HepG2 (cell line): ENCODE results near the gene FBXW4. TPM values are rescaled to one million over a fixed set of nuclear protein-coding genes. Genes with fewer than 3 reads are reported as not detected.

Source experiments
- ATAC-seq: fragments of 200-7000 bp; cut with Tn5 transposase; 3 replicates; pipeline ENCODE4 v1.9.1; 2020; ENCODE audit warnings: mild to moderate bottlenecking, moderate library complexity
- BruUV-seq: library from RNA; stranded (reverse); fragments of 400-500 nt; replicated peaks from 2 replicates; lab custom pipeline; 2021; lab: Mats Ljungman, UMichigan
- CTCF ChIA-PET: fragments of 300-600 bp; formaldehyde crosslinking; extraction: SDS; loops from one replicate; lab custom pipeline; 2021; ENCODE audit warnings: low total read pairs, inconsistent platforms, low intra/inter-chr PET ratio; lab: Yijun Ruan, JAX
- POLR2A ChIA-PET: fragments of 350-600 bp; sonication (Branson Sonifier 250); formaldehyde crosslinking; loops from one replicate; lab custom pipeline; 2020; ENCODE audit warnings: antibody characterized with exemption, inconsistent platforms; lab: Yijun Ruan, JAX
- DNase-seq: peaks from one replicate; pipeline ENCODE4 v3.0.0-alpha.2; 2015; ENCODE audit warnings: low spot score
- FAIRE-seq: peaks from 3 replicates; lab custom pipeline; 2011; peaks lifted over from hg19 to GRCh38; lab: Jason Lieb, UNC
- H2AFZ ChIP-seq: one replicate; pipeline ENCODE4 v1.6.1; 2011; ENCODE audit warnings: low read length, inconsistent platforms
- H3K27ac ChIP-seq: fragments of 300-600 bp; 3 replicates; pipeline ENCODE4 v1.8.0; 2011; ENCODE audit warnings: mixed run types, mild to moderate bottlenecking, mixed read lengths, low read length, inconsistent platforms; ENCODE audit not compliant: insufficient read depth; ENCODE audit errors: extremely low read length
- H3K27me3 ChIP-seq, 2 experiments: fragments of 200-600 bp in 1 of 2; 2 replicates in 1 of 2; 3 replicates in 1 of 2; pipeline versions ENCODE4 v1.6.0 to v1.8.0; 2011; ENCODE audit warnings: low read length in 2 of 2, mild to moderate bottlenecking in 2 of 2, moderate library complexity in 2 of 2, inconsistent platforms in 1 of 2; ENCODE audit not compliant: insufficient read depth in 2 of 2, control insufficient read depth in 1 of 2
- H3K36me3 ChIP-seq, 2 experiments: fragments of 200-600 bp in 1 of 2; replicated peaks in 1 of 2; 2 replicates in 1 of 2; 3 replicates in 1 of 2; pipeline versions ENCODE4 v1.5.1 to v1.8.0; 2011; ENCODE audit warnings: low read length in 2 of 2, inconsistent platforms in 1 of 2; ENCODE audit not compliant: insufficient read depth in 2 of 2, control insufficient read depth in 1 of 2
- H3K4me1 ChIP-seq: 2 replicates; pipeline ENCODE4 v1.5.1; 2012; ENCODE audit warnings: low read length, inconsistent platforms; ENCODE audit not compliant: insufficient read depth
- H3K4me2 ChIP-seq: 2 replicates; pipeline ENCODE4 v1.6.0; 2011; ENCODE audit warnings: low read depth, low read length, inconsistent platforms
- H3K4me3 ChIP-seq, 3 experiments: fragments of 200-600 bp in 1 of 3; sonication (generic), shearing (Covaris generic) in 1 of 3; replicated peaks in 1 of 3; 2 replicates each; pipeline ENCODE4 v1.5.1; 2011 to 2016; ENCODE audit warnings: low read length in 3 of 3, inconsistent platforms in 2 of 3, low read depth in 2 of 3, mild to moderate bottlenecking in 2 of 3, control low read depth in 1 of 3, mixed read lengths in 1 of 3; ENCODE audit not compliant: insufficient read depth in 1 of 3
- H3K79me2 ChIP-seq: one replicate; pipeline ENCODE4 v1.6.1; 2011; ENCODE audit warnings: low read length, inconsistent platforms; ENCODE audit not compliant: insufficient read depth
- H3K9ac ChIP-seq: 2 replicates; pipeline ENCODE4 v1.6.0; 2011; ENCODE audit warnings: mild to moderate bottlenecking, low read depth, low read length, inconsistent platforms; ENCODE audit not compliant: insufficient read depth
- H3K9me3 ChIP-seq: 2 replicates; pipeline ENCODE4 v1.5.1; 2012; ENCODE audit warnings: mild to moderate bottlenecking, low read length
- H4K20me1 ChIP-seq: 2 replicates; pipeline ENCODE4 v1.6.0; 2011; ENCODE audit warnings: inconsistent platforms, mild to moderate bottlenecking, low read length, moderate library complexity; ENCODE audit not compliant: insufficient read depth
- GABPB1 ChIP-seq: IDR thresholded peaks from 2 replicates; pipeline ENCODE4 v1.6.1; 2016; ENCODE audit warnings: mild to moderate bottlenecking, missing genetic modification reagents, moderate library complexity, missing compliant biosample characterization
- HOXA9 ChIP-seq: sonication (generic); formaldehyde crosslinking; IDR thresholded peaks from 2 replicates; pipeline ENCODE4 v1.8.1; 2022; ENCODE audit warnings: missing genetic modification reagents, mild to moderate bottlenecking, moderate library complexity, borderline replicate concordance
- NKX3-1 ChIP-seq: sonication (generic); formaldehyde crosslinking; IDR thresholded peaks from 2 replicates; pipeline ENCODE4 v1.5.0; 2020; ENCODE audit warnings: missing genetic modification reagents
- RAD21 ChIP-seq: fragments of 450-650 bp; formaldehyde crosslinking; IDR thresholded peaks from 2 replicates; pipeline ENCODE4 v1.5.0; 2020; ENCODE audit warnings: mild to moderate bottlenecking
- TOE1 ChIP-seq: sonication (generic); formaldehyde crosslinking; IDR thresholded peaks from 2 replicates; pipeline ENCODE4 v1.4.0; 2020; ENCODE audit warnings: mild to moderate bottlenecking, missing genetic modification reagents
- ZFAT ChIP-seq: sonication (generic); formaldehyde crosslinking; conservative IDR thresholded peaks from 2 replicates; pipeline ENCODE4 v1.8.1; 2023; ENCODE audit warnings: missing genetic modification reagents, inconsistent platforms
- ZFP90 ChIP-seq: sonication (generic); formaldehyde crosslinking; IDR thresholded peaks from 2 replicates; pipeline ENCODE4 v1.8.0; 2022; ENCODE audit warnings: missing genetic modification reagents, mild to moderate bottlenecking, inconsistent platforms, borderline replicate concordance
- ZNF142 ChIP-seq: sonication (generic); formaldehyde crosslinking; IDR thresholded peaks from 2 replicates; pipeline ENCODE4 v1.4.0; 2020; ENCODE audit warnings: missing genetic modification reagents
- ZNF501 ChIP-seq: sonication (generic); formaldehyde crosslinking; IDR thresholded peaks from 2 replicates; pipeline ENCODE4 v1.5.1; 2020; ENCODE audit warnings: mild to moderate bottlenecking, moderate library complexity, missing genetic modification reagents
- ZNF749 ChIP-seq: sonication (generic); formaldehyde crosslinking; IDR thresholded peaks from 2 replicates; pipeline ENCODE4 v1.8.0; 2022; ENCODE audit warnings: mild to moderate bottlenecking, missing genetic modification reagents, moderate library complexity, borderline replicate concordance
- WGBS: methylation state at CpG from one replicate; pipeline ENCODE4 v1.1.6; 2017; ENCODE audit warnings: low lambda C conversion rate; 5-methylcytosine and 5-hydroxymethylcytosine counted together
- in situ Hi-C: cut with HindIII; loops from 2 replicates; pipeline ENCODE4 v1.10.0; 2017; ENCODE audit warnings: low pct_unique_long_range_greater_than_20kb; ENCODE audit not compliant: extremely low pct_ligation_motif_present
- intact Hi-C: fragments of 100-400 bp; cut with micrococcal nuclease; formaldehyde crosslinking; loops from one replicate; pipeline ENCODE4 v1.10.0; 2022; ENCODE audit not compliant: unreplicated experiment
- polyA plus RNA-seq, 8 experiments: library from polyadenylated mRNA; depleted of rRNA in 3 of 8; stranded (reverse) in 7 of 8; unstranded in 1 of 8; fragments of >200 nt; fragmentation: Illumina TruSeq in 4 of 8; extraction: Trizol in 4 of 8; gene quantifications; 2 replicates each; pipeline versions ENCODE4 v1.2.1 to v1.2.3, GENCODE V29; 2011 to 2016; ENCODE audit warnings: low read depth in 4 of 8, missing spikeins in 1 of 8, mixed read lengths in 1 of 8; ENCODE audit not compliant: insufficient read depth in 1 of 8
- total RNA-seq, 5 experiments: library from RNA; depleted of rRNA; stranded (reverse); fragments of >200 nt; fragmentation: Illumina TruSeq; extraction: Trizol; gene quantifications; 2 replicates each; pipeline ENCODE4 v1.2.3, GENCODE V29; 2016; ENCODE audit warnings: low read depth in 1 of 5
- TF ChIP-seq, protein P1 (sequence below): sonication (generic); formaldehyde crosslinking; conservative IDR thresholded peaks from 2 replicates; pipeline ENCODE4 v1.8.0; 2022; ENCODE audit warnings: mild to moderate bottlenecking, moderate library complexity, missing genetic modification reagents
- TF ChIP-seq, protein P2 (sequence below): sonication (generic); formaldehyde crosslinking; IDR thresholded peaks from 2 replicates; pipeline ENCODE4 v1.8.0; 2022; ENCODE audit warnings: missing genetic modification reagents, mild to moderate bottlenecking, borderline replicate concordance
- TF ChIP-seq, protein P3 (sequence below): sonication (generic); formaldehyde crosslinking; IDR thresholded peaks from 2 replicates; pipeline ENCODE4 v1.5.1; 2020; ENCODE audit warnings: missing genetic modification reagents, mild to moderate bottlenecking, borderline replicate concordance

FBXW4 gene
- total and polyA plus RNA-seq, 2 of the 13 experiments (the other 11 are each of a cell fraction or from before 2014, with no cell fraction given) = 23.5 to 33.7 TPM

GRCh38 chr10:101693978-101694673 lies 844 bp downstream of the FBXW4 start:
- Histone ChIP-seq H3K27ac (peak overlapping the region; percentile 88), H3K4me3 (peak overlapping the region; percentile 69 to 99 (median 81)), H3K36me3 (no peaks in the 10 kb centered on the region), H3K27me3 (no peaks in the 10 kb centered on the region), H4K20me1 (no peaks in the 10 kb centered on the region), H2AFZ (no peak overlapping the region), H3K9ac (peak overlapping the region; percentile 89), H3K9me3 (no peaks in the 10 kb centered on the region), H3K4me1 (peaks cover 44% of the 10 kb centered on the region), H3K4me2 (peak overlapping the region; percentile 67), H3K79me2 (peaks cover 17% of the 10 kb centered on the region)
- intact Hi-C loops = no loop called here
- in situ Hi-C loops = no loop called here
- no TSS peak for BruUV-seq
- DNase-seq (peak; percentile 10), FAIRE-seq (no peak), ATAC-seq (peak; percentile 87)
- POLR2A ChIA-PET = interaction anchor here (1.0 to 1.8 kb wide), 6 partner anchors 9 to 125 kb away, joined by 3 to 7 read pairs (median 4); partner anchors contain the start of genes DPCD, NPM3 and POLL
- CTCF ChIA-PET = no interaction called here
- WGBS = 2% methylated on average over 13 of the region's 63 CpGs
- peak; percentile 90 for TF ChIP-seq ZNF142 (CRISPR knock-in tag)
- 0 out of 2 replicates have a peak, but pooled peaks have one; percentile 33 for TF ChIP-seq NKX3-1 (CRISPR knock-in tag)
- TF ChIP-seq, protein P1, sequence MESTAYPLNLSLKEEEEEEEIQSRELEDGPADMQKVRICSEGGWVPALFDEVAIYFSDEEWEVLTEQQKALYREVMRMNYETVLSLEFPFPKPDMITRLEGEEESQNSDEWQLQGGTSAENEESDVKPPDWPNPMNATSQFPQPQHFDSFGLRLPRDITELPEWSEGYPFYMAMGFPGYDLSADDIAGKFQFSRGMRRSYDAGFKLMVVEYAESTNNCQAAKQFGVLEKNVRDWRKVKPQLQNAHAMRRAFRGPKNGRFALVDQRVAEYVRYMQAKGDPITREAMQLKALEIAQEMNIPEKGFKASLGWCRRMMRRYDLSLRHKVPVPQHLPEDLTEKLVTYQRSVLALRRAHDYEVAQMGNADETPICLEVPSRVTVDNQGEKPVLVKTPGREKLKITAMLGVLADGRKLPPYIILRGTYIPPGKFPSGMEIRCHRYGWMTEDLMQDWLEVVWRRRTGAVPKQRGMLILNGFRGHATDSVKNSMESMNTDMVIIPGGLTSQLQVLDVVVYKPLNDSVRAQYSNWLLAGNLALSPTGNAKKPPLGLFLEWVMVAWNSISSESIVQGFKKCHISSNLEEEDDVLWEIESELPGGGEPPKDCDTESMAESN (CRISPR knock-in tag) = peak; percentile 54
- peak; percentile 76 for TF ChIP-seq ZFAT (CRISPR knock-in tag)
- TF ChIP-seq, protein P2, sequence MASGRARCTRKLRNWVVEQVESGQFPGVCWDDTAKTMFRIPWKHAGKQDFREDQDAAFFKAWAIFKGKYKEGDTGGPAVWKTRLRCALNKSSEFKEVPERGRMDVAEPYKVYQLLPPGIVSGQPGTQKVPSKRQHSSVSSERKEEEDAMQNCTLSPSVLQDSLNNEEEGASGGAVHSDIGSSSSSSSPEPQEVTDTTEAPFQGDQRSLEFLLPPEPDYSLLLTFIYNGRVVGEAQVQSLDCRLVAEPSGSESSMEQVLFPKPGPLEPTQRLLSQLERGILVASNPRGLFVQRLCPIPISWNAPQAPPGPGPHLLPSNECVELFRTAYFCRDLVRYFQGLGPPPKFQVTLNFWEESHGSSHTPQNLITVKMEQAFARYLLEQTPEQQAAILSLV = peak; percentile 38
- TF ChIP-seq GABPB1 (CRISPR knock-in tag) = 0 out of 2 replicates have a peak, but pooled peaks have one; percentile 44
- TF ChIP-seq, protein P3, sequence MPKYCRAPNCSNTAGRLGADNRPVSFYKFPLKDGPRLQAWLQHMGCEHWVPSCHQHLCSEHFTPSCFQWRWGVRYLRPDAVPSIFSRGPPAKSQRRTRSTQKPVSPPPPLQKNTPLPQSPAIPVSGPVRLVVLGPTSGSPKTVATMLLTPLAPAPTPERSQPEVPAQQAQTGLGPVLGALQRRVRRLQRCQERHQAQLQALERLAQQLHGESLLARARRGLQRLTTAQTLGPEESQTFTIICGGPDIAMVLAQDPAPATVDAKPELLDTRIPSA = peak; percentile 64; the same call in 1 of the 2 replicates
- peak; percentile 47; the same call in 1 of the 2 replicates for TF ChIP-seq ZFP90 (CRISPR knock-in tag)
- 0 out of 2 replicates have a peak, but pooled peaks have one; percentile 66 for TF ChIP-seq HOXA9
- TF ChIP-seq TOE1 (CRISPR knock-in tag) = peak; percentile 41; the same call in 1 of the 2 replicates
- TF ChIP-seq ZNF749 = 0 out of 2 replicates have a peak, but pooled peaks have one; percentile 9
- TF ChIP-seq RAD21 = 0 out of 2 replicates have a peak, but pooled peaks have one; percentile 13
- TF ChIP-seq ZNF501 = peak; percentile 48
